ENCODE data around the gene AHRR.
"Not testable (repeated sequence)": the region's sequence is repeated elsewhere in the genome, so short reads cannot be mapped to it uniquely, and the experiment has no call there.

Gene AHRR

DNA sequence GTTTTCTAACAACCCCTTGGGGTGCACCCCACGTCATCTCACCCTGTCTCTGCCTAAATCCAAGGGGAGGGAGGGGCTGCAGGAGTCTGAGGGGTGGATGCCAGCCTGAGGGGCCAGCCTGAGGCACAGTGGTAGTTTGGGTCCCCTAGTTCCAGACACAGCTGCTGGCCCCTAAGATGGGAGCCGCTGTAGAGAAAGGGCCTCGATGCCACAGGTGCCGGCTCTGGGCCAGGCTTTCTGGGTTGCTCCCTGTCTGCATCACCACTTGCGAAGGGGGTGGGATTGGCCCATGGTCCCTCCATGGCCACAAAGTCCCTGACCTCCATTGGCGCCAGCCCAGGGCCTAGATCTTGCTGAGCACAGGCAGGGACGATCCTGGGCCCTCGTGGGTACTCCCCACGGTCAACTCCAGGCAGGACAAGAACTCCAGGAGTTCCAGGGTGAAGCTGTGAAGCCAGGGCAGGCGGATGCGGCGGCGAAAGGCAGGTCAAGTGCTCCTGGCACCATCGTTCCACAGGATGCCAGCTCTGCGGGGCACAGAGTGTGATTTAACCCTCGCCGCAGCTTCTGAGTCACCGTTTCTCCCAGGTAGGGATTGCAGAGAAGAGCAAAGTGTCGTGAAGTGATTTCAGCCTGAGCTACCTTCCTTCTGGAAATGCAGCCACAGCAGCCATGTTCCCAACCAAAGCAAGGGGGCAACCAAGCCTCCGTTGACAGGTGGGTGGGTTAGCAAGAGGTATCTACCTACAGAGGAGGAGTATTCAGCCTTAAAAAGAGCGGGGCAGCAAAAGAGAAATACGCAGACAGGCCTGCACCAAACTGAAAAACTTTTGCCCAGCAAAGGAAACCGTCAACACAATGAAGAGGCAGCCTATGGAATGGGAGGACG is 79.9 kb downstream of the AHRR start:
- no peak for DNase-seq (ENCODE audit: low read depth)
- no peak overlapping the region for H3K4me3 ChIP-seq (ENCODE audit: low read depth, low read length)
- TF ChIP-seq, protein P1, sequence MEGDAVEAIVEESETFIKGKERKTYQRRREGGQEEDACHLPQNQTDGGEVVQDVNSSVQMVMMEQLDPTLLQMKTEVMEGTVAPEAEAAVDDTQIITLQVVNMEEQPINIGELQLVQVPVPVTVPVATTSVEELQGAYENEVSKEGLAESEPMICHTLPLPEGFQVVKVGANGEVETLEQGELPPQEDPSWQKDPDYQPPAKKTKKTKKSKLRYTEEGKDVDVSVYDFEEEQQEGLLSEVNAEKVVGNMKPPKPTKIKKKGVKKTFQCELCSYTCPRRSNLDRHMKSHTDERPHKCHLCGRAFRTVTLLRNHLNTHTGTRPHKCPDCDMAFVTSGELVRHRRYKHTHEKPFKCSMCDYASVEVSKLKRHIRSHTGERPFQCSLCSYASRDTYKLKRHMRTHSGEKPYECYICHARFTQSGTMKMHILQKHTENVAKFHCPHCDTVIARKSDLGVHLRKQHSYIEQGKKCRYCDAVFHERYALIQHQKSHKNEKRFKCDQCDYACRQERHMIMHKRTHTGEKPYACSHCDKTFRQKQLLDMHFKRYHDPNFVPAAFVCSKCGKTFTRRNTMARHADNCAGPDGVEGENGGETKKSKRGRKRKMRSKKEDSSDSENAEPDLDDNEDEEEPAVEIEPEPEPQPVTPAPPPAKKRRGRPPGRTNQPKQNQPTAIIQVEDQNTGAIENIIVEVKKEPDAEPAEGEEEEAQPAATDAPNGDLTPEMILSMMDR (IDR thresholded peaks at IDR 0.05; ENCODE audit: control insufficient read depth, extremely low read depth, insufficient read depth) = no peak

DNA sequence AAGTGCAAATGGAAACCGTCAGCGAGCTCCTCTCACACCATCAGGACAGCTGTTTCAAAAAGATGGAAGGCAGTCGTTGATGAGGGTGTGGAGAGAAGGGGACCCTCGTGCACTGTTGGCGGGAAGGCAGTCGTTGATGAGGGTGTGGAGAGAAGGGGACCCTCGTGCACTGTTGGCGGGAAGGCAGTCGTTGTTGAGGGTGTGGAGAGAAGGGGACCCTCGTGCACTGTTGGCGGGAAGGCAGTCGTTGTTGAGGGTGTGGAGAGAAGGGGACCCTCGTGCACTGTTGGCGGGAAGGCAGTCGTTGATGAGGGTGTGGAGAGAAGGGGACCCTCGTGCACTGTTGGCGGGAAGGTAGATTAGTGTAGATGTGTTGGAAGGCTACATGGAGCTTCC is 80.7 kb downstream of the AHRR start:
- H3K4me3 ChIP-seq (ENCODE audit: low read depth, low read length); DNase-seq (ENCODE audit: low read depth): not testable (repeated sequence)

DNA sequence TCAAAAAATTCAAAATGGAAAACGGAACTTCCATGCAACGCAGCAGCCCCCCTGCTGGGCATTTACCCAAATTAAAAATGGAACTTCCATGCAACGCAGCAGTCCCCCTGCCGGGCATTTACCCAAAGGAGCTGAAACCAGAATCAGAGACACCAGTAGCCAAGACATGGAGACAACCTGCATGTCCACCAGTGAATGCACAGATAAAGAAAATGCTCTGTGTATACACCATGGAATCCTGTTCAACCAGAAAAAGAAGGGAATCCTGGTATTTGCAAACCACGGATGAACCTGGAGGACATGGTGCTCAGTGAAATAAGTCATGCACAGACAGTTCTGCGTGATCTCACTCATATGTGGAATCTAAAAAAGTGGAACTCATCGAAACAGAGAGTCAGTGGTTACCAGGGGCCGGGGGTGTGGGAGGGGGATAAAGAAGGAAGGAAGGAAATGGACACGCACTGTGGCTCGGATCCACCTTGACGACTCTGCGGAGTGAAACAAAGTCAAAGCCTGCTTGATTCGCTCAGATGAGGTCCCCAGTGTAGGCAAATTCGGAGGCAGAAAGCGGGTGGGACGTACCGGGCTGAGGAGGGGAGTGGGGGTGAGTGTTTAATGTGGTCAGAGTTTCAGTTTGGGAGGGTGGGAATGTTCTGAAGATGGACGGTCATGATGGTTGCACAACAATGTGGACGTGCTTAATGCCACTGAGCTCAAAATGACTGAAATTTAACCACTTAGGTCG is 81.3 kb downstream of the AHRR start:
- no peak overlapping the region for H3K4me3 ChIP-seq (ENCODE audit: low read depth, low read length)
- TF ChIP-seq, protein P1 (IDR thresholded peaks at IDR 0.05; ENCODE audit: control insufficient read depth, extremely low read depth, insufficient read depth) = no peak
- no peak for DNase-seq (ENCODE audit: low read depth)

DNA sequence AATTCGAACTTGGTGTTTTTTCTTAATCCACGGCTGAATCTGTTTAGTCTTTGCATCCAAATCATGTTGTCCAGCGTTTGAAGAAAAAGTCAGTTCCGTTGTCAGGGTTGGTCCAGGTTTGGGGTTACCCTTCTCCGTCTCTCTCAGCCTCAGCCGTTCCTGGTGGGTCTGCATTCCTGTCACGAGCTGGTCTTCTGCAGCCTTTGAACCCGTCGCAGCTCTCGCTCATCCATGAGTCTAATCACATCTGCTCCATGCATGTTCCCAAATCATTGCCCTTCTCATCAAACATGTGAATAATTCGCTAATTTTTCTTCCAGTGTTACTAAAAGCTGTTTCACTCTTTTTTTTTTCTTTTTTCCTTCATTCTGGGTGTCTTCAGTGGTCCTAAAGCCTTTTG is 82.5 kb downstream of the AHRR start:
- TF ChIP-seq, protein P1 (IDR thresholded peaks at IDR 0.05; ENCODE audit: control insufficient read depth, extremely low read depth, insufficient read depth) = no peak
- no peak overlapping the region for H3K4me3 ChIP-seq (ENCODE audit: low read depth, low read length)
- no peak for DNase-seq (ENCODE audit: low read depth)

DNA sequence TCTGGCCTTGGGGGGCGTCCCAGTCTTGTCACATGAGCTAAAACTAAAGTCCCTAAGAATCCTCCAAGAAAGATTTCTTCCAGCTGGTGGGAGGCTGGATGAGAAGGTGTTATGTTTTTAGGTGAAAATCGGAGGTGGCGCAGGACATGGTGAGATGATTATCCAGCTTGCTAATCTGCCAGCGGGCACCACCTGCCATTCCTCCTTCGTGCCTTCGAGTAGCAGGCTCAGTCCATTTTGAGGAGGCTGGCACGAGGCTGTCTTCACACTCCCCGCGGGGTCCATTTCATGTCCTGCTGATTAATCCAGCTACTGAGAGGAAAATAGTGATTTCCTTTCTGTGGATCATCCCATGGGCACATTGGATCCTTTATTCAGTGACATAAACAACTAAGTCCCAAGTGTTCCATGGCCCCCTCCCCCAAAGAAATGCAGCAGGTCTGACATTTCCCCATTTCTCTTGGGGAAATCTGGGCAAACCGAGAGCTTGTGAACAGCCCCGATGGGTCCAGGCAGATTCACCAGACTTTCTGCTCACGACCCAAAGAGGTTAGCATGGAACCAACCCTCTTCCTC is 83.2 kb downstream of the AHRR start:
- H3K4me3 ChIP-seq (ENCODE audit: low read depth, low read length) = no peak overlapping the region
- no peak for DNase-seq (ENCODE audit: low read depth)
- TF ChIP-seq, protein P1 (IDR thresholded peaks at IDR 0.05; ENCODE audit: control insufficient read depth, extremely low read depth, insufficient read depth) = no peak

GRCh38 chr5:405421-405820 is 83.9 kb downstream of the AHRR start:
- TF ChIP-seq, protein P1 (IDR thresholded peaks at IDR 0.05; ENCODE audit: control insufficient read depth, extremely low read depth, insufficient read depth) = no peak
- H3K4me3 ChIP-seq (ENCODE audit: low read depth, low read length) = no peak overlapping the region
- DNase-seq (ENCODE audit: low read depth) = no peak

- no peak for DNase-seq (ENCODE audit: low read depth)
- TF ChIP-seq, protein P1 (IDR thresholded peaks at IDR 0.05; ENCODE audit: control insufficient read depth, extremely low read depth, insufficient read depth) = no peak
- no peak overlapping the region for H3K4me3 ChIP-seq (ENCODE audit: low read depth, low read length)
Observed at GRCh38 chr5:406041-406440, 84.5 kb downstream of the AHRR start.

All from LNCaP clone FGC (cell line).